Neuronal stem cell (in vitro differentiated cells): Measurements from ENCODE around the gene SYNDIG1.

Experiments
- DNase-seq: peaks from one replicate; pipeline ENCODE4 v3.0.0-alpha.2; 2013; ENCODE audit warnings: low spot score
- H2AFZ ChIP-seq: one replicate; pipeline ENCODE4 v1.6.1; 2013; ENCODE audit warnings: mild to moderate bottlenecking, low read length, inconsistent platforms
- H2AK5ac ChIP-seq: 2 replicates; pipeline ENCODE4 v1.6.1; 2013; ENCODE audit warnings: low read depth, mild to moderate bottlenecking, inconsistent platforms, low read length, moderate library complexity, mixed read lengths
- H2BK120ac ChIP-seq: 2 replicates; pipeline ENCODE4 v1.6.1; 2013; ENCODE audit warnings: low read depth, mild to moderate bottlenecking, inconsistent platforms, low read length, moderate library complexity, mixed read lengths
- H2BK12ac ChIP-seq: one replicate; pipeline ENCODE4 v1.6.1; 2013; ENCODE audit warnings: low read length, inconsistent platforms
- H2BK15ac ChIP-seq: 2 replicates; pipeline ENCODE4 v1.6.1; 2013; ENCODE audit warnings: mild to moderate bottlenecking, low read length, inconsistent platforms, mixed read lengths
- H2BK5ac ChIP-seq: one replicate; pipeline ENCODE4 v1.6.1; 2013; ENCODE audit warnings: inconsistent platforms, mild to moderate bottlenecking, low read length, moderate library complexity
- H3K14ac ChIP-seq: one replicate; pipeline ENCODE4 v1.6.1; 2013; ENCODE audit warnings: low read length, inconsistent platforms
- H3K18ac ChIP-seq: 2 replicates; pipeline ENCODE4 v1.6.1; 2013; ENCODE audit warnings: low read length, inconsistent platforms
- H3K23ac ChIP-seq: 2 replicates; pipeline ENCODE4 v1.6.1; 2013; ENCODE audit warnings: low read depth, mild to moderate bottlenecking, mixed read lengths, low read length, inconsistent platforms; ENCODE audit not compliant: poor library complexity
- H3K27ac ChIP-seq: replicated peaks from 3 replicates; pipeline ENCODE4 v1.5.1; 2013; ENCODE audit warnings: low read length, inconsistent platforms
- H3K27me3 ChIP-seq, 3 experiments: 2 replicates each; pipeline ENCODE4 v1.6.1; 2013; ENCODE audit warnings: low read length in 3 of 3, mild to moderate bottlenecking in 2 of 3, inconsistent platforms in 1 of 3, low read depth in 1 of 3, mixed read lengths in 1 of 3, moderate library complexity in 1 of 3; ENCODE audit not compliant: control insufficient read depth in 3 of 3, insufficient read depth in 3 of 3
- H3K36me3 ChIP-seq, 2 donors: replicated peaks in 1 of 2; 2 replicates each; pipeline ENCODE4 v1.6.1; 2013; ENCODE audit warnings: low read length in 2 of 2; ENCODE audit not compliant: control insufficient read depth in 2 of 2, insufficient read depth in 2 of 2
- H3K4ac ChIP-seq: 2 replicates; pipeline ENCODE4 v1.6.1; 2013; ENCODE audit warnings: inconsistent platforms, mild to moderate bottlenecking, low read length, moderate library complexity
- H3K4me1 ChIP-seq, 2 donors: 1 replicate in 1 of 2; 2 replicates in 1 of 2; pipeline ENCODE4 v1.6.1; 2013; ENCODE audit warnings: low read length in 2 of 2, low read depth in 1 of 2; ENCODE audit not compliant: control insufficient read depth in 2 of 2, insufficient read depth in 1 of 2
- H3K4me2 ChIP-seq: one replicate; pipeline ENCODE4 v1.6.1; 2013; ENCODE audit warnings: mild to moderate bottlenecking, low read length, inconsistent platforms; ENCODE audit not compliant: insufficient read depth, poor library complexity, severe bottlenecking
- H3K4me3 ChIP-seq, 2 donors: 2 replicates each; pipeline ENCODE4 v1.5.1; 2013; ENCODE audit warnings: low read length in 2 of 2, mild to moderate bottlenecking in 2 of 2, inconsistent platforms in 1 of 2, moderate library complexity in 1 of 2
- H3K79me1 ChIP-seq: one replicate; pipeline ENCODE4 v1.6.1; 2013; ENCODE audit warnings: low read depth, mild to moderate bottlenecking, inconsistent platforms, low read length, moderate library complexity
- H3K9ac ChIP-seq: one replicate; pipeline ENCODE4 v1.6.1; 2013; ENCODE audit warnings: mild to moderate bottlenecking, low read depth, low read length, inconsistent platforms; ENCODE audit not compliant: poor library complexity
- H3K9me3 ChIP-seq, 2 donors: replicated peaks in 1 of 2; 2 replicates each; pipeline versions ENCODE3 to v1.6.1; 2013; ENCODE audit warnings: low read length in 2 of 2, mild to moderate bottlenecking in 2 of 2, inconsistent platforms in 1 of 2, low read depth in 1 of 2, mixed read lengths in 1 of 2, moderate library complexity in 1 of 2; ENCODE audit not compliant: control insufficient read depth in 2 of 2, insufficient read depth in 1 of 2
- H4K8ac ChIP-seq: one replicate; pipeline ENCODE4 v1.6.1; 2013; ENCODE audit warnings: low read depth, mild to moderate bottlenecking, inconsistent platforms, low read length, moderate library complexity
- H4K91ac ChIP-seq: one replicate; pipeline ENCODE4 v1.6.1; 2013; ENCODE audit warnings: low read length, low read depth, mild to moderate bottlenecking, inconsistent platforms; ENCODE audit not compliant: poor library complexity
- WGBS, 2 donors: extraction: QIAGEN DNeasy Blood & Tissue Kit; methylation state at CpG; one replicate each; pipeline ENCODE4 v1.1.7; 2013; ENCODE audit warnings: missing lambda C conversion rate in 2 of 2, mixed read lengths in 1 of 2; ENCODE audit not compliant: insufficient read length in 2 of 2, insufficient replicate concordance in 1 of 2; ENCODE audit errors: extremely low coverage in 2 of 2; 5-methylcytosine and 5-hydroxymethylcytosine counted together

Gene SYNDIG1

DNA sequence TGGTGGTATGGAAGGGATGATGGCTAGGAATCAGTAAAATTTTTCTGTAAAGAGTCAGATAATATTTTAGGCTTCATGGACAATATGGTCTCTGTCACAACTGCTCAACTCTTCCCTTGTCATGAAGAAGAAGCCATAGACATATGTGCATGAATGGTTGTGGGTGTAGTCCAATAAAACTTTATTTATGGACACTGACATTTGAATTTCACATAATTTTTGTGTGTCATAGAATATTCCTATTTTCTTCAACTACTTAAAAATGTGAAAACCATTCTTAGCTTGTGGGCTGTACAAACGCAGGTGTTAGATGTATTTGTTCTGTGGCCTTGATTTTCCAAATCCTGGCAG is 59.9 kb downstream of the SYNDIG1 start:
- Histone ChIP-seq H4K8ac (no peak overlapping the region), H2AK5ac (no peak overlapping the region), H3K4me1 (peaks cover 0 to 2% of the 10 kb centered on the region in 2 donors), H3K18ac (no peak overlapping the region), H3K4me3 (no peak overlapping the region), H3K9me3 (peaks cover 0 to 2% of the 10 kb centered on the region in 2 donors), H2BK15ac (no peak overlapping the region), H3K27me3 (no peaks in the 10 kb centered on the region), H3K36me3 (no peaks in the 10 kb centered on the region), H2BK120ac (no peak overlapping the region), H3K14ac (no peak overlapping the region), H4K91ac (no peak overlapping the region), H3K4me2 (no peak overlapping the region), H3K9ac (no peak overlapping the region), H2BK12ac (no peak overlapping the region), H3K23ac (no peak overlapping the region), H2BK5ac (no peak overlapping the region), H3K27ac (no peak overlapping the region), H3K79me1 (no peaks in the 10 kb centered on the region), H3K4ac (no peak overlapping the region), H2AFZ (no peak overlapping the region)
- no CpG with 5 or more reads among the region's 1 CpG for WGBS, 2 donors
- DNase-seq: no peak

DNA sequence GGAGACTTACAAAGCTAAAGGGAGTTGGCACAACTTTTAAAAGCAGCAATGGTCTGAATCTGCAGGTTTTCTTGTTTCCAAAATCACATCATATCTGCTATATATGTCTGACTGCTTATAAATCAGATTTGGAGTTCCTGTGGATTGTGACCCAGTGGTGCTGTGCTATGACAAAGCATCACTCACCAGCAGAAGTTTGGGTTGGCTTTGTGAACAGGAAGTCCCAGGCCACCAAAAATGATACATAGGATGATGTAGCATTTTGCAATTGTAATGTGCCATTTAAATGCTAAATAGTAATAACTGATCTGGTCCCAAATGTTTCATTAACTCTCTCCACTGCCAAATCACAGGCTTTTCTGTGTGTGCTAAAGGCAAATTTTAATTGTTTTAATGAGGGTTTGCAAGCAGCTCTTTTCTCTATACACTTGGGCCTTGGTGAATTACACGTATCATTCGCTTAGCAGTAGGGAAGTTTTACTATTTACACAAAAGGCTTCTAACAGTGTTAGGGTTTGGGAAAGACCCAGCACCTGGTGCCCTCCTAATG is 60.8 kb downstream of the SYNDIG1 start:
- DNase-seq: no peak
- no peak overlapping the region for H3K23ac ChIP-seq
- H3K9me3 ChIP-seq: peaks cover 0 to 2% of the 10 kb centered on the region in 2 donors
- H4K91ac ChIP-seq: no peak overlapping the region
- H3K9ac ChIP-seq: no peak overlapping the region
- H3K14ac ChIP-seq: no peak overlapping the region
- no peak overlapping the region for H2BK120ac ChIP-seq
- peaks cover 0 to 2% of the 10 kb centered on the region in 2 donors for H3K4me1 ChIP-seq
- no peak overlapping the region for H3K4me2 ChIP-seq
- no peaks in the 10 kb centered on the region for H3K36me3 ChIP-seq
- H4K8ac ChIP-seq: no peak overlapping the region
- no peak overlapping the region for H3K18ac ChIP-seq
- H3K4me3 ChIP-seq: no peak overlapping the region
- WGBS, 2 donors: no CpG with 5 or more reads among the region's 2 CpGs
- H2BK12ac ChIP-seq: no peak overlapping the region
- no peak overlapping the region for H2BK15ac ChIP-seq
- H3K4ac ChIP-seq: no peak overlapping the region
- H3K27me3 ChIP-seq: no peaks in the 10 kb centered on the region
- no peak overlapping the region for H2BK5ac ChIP-seq
- H2AFZ ChIP-seq: no peak overlapping the region
- no peaks in the 10 kb centered on the region for H3K79me1 ChIP-seq
- H2AK5ac ChIP-seq: no peak overlapping the region
- H3K27ac ChIP-seq: no peak overlapping the region

DNA sequence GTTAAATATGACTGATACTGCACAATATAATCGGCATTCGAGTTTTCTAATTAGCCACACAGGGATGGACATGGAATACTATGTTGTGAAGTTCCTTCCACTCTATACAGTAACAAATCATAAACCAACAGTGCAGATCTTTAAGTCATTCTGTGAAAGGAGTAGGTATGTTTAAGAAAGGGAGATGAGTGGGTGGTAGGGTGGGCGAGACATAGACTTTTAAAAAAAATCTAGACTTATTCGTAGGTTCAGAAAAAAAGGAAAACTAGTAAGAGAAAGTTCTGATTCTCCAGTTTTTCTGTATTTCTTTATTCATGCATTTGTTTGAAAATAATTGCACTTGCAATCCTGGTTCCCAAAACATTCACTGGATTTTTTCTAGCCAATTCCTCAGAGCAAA is 61.8 kb downstream of the SYNDIG1 start:
- H3K36me3 ChIP-seq: no peaks in the 10 kb centered on the region
- no peak overlapping the region for H3K9ac ChIP-seq

DNA sequence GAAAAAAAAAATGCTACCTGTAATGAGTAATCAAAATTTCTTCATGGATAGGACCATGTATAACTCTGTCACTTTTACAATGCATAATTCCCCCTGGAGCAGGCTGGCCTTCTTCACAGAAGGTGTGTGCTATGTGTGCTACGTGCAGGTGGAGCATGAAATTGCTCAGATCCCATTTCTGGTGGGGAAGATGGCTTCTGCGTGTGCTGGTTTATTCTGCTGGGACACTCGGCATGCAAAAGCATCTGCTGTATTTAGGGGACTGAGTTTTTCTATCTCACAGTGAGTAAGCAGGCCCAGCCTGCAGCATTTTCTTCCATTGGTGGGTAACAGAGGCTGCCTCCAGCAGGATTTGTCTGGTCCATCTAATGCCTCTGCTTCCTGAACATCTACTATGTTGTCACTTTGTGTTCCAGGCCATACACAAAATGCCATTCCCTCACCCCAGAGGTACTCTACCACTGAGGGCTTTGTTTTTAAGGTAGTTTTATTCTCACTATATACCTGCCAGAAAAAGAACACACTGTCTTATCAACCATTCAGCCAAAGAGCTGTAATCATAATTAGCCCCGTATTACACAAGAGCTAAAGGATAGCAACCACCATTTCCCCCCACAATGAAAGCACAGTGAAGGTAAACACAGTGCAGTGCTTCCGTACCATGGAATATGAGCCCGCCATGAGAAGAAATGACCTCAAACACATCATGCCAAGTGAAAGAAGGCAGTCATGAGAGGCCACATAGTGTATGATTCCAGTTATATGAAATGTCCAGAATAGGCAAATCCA is 62.4 kb downstream of the SYNDIG1 start:
- Histone ChIP-seq H3K14ac (no peak overlapping the region), H3K18ac (no peak overlapping the region), H3K4ac (no peak overlapping the region), H2BK15ac (no peak overlapping the region), H2BK120ac (no peak overlapping the region), H3K79me1 (no peaks in the 10 kb centered on the region), H3K23ac (no peak overlapping the region), H3K4me3 (no peak overlapping the region), H3K27ac (no peak overlapping the region), H3K9ac (no peak overlapping the region), H3K36me3 (no peaks in the 10 kb centered on the region), H3K4me2 (no peak overlapping the region), H3K4me1 (peaks cover 0 to 2% of the 10 kb centered on the region in 2 donors), H3K27me3 (no peaks in the 10 kb centered on the region), H4K8ac (no peak overlapping the region), H3K9me3 (peaks cover 0 to 2% of the 10 kb centered on the region in 2 donors), H2BK12ac (no peak overlapping the region), H2AK5ac (no peak overlapping the region), H2BK5ac (no peak overlapping the region), H4K91ac (no peak overlapping the region), H2AFZ (no peak overlapping the region)
- no CpG with 5 or more reads among the region's 6 CpGs for WGBS, 2 donors
- no peak for DNase-seq

More for the DNA sequence above, 61.8 kb downstream of the SYNDIG1 start:
- H3K27ac ChIP-seq: no peak overlapping the region
- H2BK120ac ChIP-seq: no peak overlapping the region
- no peak overlapping the region for H2AFZ ChIP-seq
- no peaks in the 10 kb centered on the region for H3K27me3 ChIP-seq
- no peak overlapping the region for H3K14ac ChIP-seq
- no peaks in the 10 kb centered on the region for H3K79me1 ChIP-seq
- H2BK15ac ChIP-seq: no peak overlapping the region
- 100% methylated on average over 2 of the region's 4 CpGs; no CpG with 5 or more reads in 1 of the 2 donors for WGBS, 2 donors
- no peak overlapping the region for H3K18ac ChIP-seq
- no peak overlapping the region for H2BK12ac ChIP-seq
- no peak overlapping the region for H4K91ac ChIP-seq
- peaks cover 0 to 2% of the 10 kb centered on the region in 2 donors for H3K4me1 ChIP-seq
- DNase-seq: no peak
- no peak overlapping the region for H3K23ac ChIP-seq
- no peak overlapping the region for H3K4ac ChIP-seq
- no peak overlapping the region for H3K4me3 ChIP-seq
- no peak overlapping the region for H2AK5ac ChIP-seq
- no peak overlapping the region for H4K8ac ChIP-seq
- no peak overlapping the region for H2BK5ac ChIP-seq
- peaks cover 0 to 2% of the 10 kb centered on the region in 2 donors for H3K9me3 ChIP-seq
- no peak overlapping the region for H3K4me2 ChIP-seq
